GM19193 (cell line): Measurements from ENCODE around the gene ALG14.
A peak's percentile ranks its signal among the peaks of the same experiment; 100 is the strongest.

ENCODE experiments used
- POLR2A ChIP-seq: IDR thresholded peaks from 4 replicates; pipeline ENCODE4 v1.6.1; 2011; ENCODE audit not compliant: insufficient read depth, insufficient read length; ENCODE audit errors: extremely low read depth

Gene ALG14

GRCh38 chr1:95072532-95073419 lies at the start of gene ALG14:
TSS of gene ALG14 (minus strand) at chr1:95072951. CDS start at chr1:95072898, 53 bp downstream.
- TF ChIP-seq POLR2A, result peak; percentile 67

GRCh38 chr1:95122151-95122697 lies 49.5 kb upstream of the ALG14 start:
- TF ChIP-seq POLR2A, result no peak

- no peak for TF ChIP-seq POLR2A
These were observed 46.5 kb upstream of the ALG14 start for GRCh38 chr1:95119273-95119672.

GRCh38 chr1:95118710-95119109 lies 46.0 kb upstream of the ALG14 start:
- TF ChIP-seq POLR2A, result no peak

GRCh38 chr1:95118067-95118499 lies 45.3 kb upstream of the ALG14 start:
- TF ChIP-seq POLR2A, result no peak

- no peak for TF ChIP-seq POLR2A
These were observed 44.7 kb upstream of the ALG14 start, which contains the start of gene TLCD4 for GRCh38 chr1:95117207-95118066. TSS of gene TLCD4 (plus strand) at chr1:95117355. CDS start at chr1:95143902, 26,547 bp downstream.

GRCh38 chr1:95116580-95117206 lies 43.9 kb upstream of the ALG14 start:
- no peak for TF ChIP-seq POLR2A

GRCh38 chr1:95115708-95116137 lies 43.0 kb upstream of the ALG14 start:
- no peak for TF ChIP-seq POLR2A

- TF ChIP-seq POLR2A, result no peak
These were observed 40.9 kb upstream of the ALG14 start for GRCh38 chr1:95113684-95114083.

- TF ChIP-seq POLR2A, result no peak
These were observed 38.3 kb upstream of the ALG14 start for GRCh38 chr1:95111014-95111413.

- TF ChIP-seq POLR2A, result no peak
These were observed 36.0 kb upstream of the ALG14 start for GRCh38 chr1:95108792-95109191.

- TF ChIP-seq POLR2A, result no peak
These were observed 25.4 kb upstream of the ALG14 start for GRCh38 chr1:95098196-95098595.

GRCh38 chr1:95097426-95097825 lies 24.7 kb upstream of the ALG14 start:
- TF ChIP-seq POLR2A, result no peak

GRCh38 chr1:95096218-95096841 lies 23.6 kb upstream of the ALG14 start:
- TF ChIP-seq POLR2A, result no peak
